ENCODE measurements around the gene CLEC10A.

CLEC10A gene, protein sequence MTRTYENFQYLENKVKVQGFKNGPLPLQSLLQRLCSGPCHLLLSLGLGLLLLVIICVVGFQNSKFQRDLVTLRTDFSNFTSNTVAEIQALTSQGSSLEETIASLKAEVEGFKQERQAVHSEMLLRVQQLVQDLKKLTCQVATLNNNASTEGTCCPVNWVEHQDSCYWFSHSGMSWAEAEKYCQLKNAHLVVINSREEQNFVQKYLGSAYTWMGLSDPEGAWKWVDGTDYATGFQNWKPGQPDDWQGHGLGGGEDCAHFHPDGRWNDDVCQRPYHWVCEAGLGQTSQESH

DNA sequence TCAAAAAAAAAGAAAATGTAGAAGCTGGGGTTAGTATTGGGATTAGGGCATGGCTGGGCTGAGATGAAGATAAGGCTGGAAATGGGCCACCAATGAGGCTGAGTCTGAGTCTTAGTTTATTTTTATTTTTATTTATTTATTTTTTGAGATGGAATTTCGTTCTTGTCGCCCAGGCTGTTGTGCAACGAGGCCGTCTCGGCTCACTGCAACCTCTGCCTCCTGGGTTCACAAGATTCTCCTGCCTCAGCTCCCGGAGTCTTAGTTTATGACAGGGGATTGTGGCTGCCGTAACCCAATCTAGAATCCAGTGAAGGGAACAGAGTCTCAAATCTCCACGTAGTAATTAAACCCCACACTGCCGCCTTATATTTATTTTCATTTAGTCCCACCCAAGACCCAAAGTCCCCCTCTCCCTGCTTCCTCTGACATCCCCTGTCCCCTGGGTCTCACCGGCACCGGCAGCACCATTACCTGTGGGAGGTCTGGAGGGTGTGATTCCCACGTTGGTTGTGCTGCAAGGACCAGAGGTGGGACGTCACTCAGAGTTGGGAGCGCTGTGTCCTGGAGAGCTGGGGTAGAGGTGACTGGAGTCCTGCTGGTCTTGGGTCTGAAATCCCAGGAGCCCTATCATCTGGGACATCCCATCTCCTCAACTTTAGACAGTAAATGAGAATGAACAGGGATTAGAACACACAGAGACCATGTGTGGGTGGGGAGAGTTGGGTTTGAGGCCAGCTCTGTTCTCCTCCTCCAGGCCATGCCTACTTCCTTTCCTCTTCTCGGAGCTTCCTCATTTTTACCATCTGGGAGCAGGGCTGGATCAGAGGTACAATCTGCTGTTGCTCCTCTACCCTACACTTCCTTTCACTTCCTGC is at the start of gene CLEC10A:
Gene CLEC10A, minus strand, starts transcription at position 671 of the 875 bp plus-strand sequence. CDS start 1,439 bp downstream, outside the sequence.
- no peak for TF ChIP-seq GATA3 (IDR thresholded peaks at IDR 0.05; ENCODE audit: low read depth, low read length)
- TF ChIP-seq GATA2 (IDR thresholded peaks at IDR 0.05; ENCODE audit: low read depth, low read length), result no peak

DNA sequence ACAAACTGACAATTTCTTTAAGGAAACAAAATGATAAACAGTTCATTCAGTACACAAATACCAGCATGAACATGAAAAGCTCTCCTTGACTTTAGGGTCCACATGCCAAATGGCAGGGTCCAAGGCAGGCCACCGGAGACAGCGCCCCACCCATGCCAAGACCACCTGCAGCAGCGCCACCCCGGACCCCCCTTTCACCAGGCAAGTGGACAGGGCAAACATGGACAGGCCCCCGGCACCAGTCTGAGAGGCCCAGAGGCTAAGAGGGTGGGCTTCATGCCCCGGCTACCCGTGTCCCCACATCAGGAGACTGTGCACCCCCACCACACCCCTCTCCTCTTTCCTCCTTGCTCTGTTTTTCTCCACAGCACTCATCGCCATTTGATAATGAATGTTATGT is 49.3 kb upstream of the CLEC10A start:
- TF ChIP-seq GATA2 (IDR thresholded peaks at IDR 0.05; ENCODE audit: low read depth, low read length), result no peak
- TF ChIP-seq GATA3 (IDR thresholded peaks at IDR 0.05; ENCODE audit: low read depth, low read length), result no peak

DNA sequence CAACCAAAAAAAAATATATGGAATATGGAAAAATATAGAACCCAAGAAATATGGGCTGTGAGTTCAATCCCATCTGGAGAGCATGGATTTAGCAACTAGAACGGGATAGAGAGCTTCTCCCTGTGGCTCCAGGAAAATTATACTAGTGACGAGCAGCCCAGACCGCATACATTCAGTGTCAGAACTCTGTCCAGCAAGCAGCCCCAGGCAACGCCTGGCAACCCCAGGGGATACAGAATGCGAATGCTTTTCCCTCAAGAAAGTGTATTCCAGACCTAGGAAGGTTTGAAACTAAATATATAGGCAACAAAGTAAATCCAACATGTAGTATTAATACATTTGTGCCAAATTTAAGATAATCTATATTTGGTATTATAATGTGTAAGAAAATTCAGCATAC is 48.1 kb upstream of the CLEC10A start:
- TF ChIP-seq GATA2 (IDR thresholded peaks at IDR 0.05; ENCODE audit: low read depth, low read length), result no peak
- no peak for TF ChIP-seq GATA3 (IDR thresholded peaks at IDR 0.05; ENCODE audit: low read depth, low read length)

DNA sequence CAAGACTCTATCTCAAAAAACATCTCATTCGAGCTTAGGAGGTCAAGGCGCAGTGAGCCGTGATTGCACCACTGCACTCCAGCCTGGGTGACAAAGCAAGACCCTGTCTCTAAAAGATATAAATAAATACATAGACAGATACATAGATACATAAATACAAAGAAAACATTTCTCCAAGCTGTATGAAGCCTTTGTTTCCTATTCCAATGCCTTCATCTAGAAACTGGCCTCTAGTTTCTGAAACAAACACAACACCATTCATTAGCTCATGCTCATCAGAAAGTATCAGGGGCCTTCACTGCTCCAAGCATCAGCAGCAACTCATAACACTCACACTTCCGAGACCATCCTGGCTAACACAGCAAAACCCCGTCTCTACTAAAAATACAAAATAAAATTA is 44.9 kb upstream of the CLEC10A start:
- no peak for TF ChIP-seq GATA3 (IDR thresholded peaks at IDR 0.05; ENCODE audit: low read depth, low read length)
- no peak for TF ChIP-seq GATA2 (IDR thresholded peaks at IDR 0.05; ENCODE audit: low read depth, low read length)

DNA sequence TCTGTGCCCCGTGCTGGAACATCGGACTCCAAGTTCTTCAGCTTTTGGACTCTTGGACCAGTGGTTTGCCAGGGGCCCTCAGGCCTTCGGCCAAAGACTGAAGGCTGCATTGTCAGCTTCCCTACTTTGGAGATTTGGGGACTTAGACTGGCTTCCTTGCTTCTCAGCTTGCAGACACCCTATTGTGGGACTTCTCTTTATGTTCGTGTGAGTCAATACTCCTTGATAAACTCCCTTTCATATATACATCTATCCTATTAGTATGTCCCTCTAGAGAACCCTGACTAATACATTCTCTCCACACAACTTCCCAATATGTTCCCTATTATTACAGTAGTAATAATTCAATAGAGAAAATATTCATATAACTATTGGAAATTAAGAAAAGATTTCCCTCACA is 43.8 kb upstream of the CLEC10A start:
- TF ChIP-seq GATA3 (IDR thresholded peaks at IDR 0.05; ENCODE audit: low read depth, low read length) (no peak), GATA2 (IDR thresholded peaks at IDR 0.05; ENCODE audit: low read depth, low read length) (no peak)

DNA sequence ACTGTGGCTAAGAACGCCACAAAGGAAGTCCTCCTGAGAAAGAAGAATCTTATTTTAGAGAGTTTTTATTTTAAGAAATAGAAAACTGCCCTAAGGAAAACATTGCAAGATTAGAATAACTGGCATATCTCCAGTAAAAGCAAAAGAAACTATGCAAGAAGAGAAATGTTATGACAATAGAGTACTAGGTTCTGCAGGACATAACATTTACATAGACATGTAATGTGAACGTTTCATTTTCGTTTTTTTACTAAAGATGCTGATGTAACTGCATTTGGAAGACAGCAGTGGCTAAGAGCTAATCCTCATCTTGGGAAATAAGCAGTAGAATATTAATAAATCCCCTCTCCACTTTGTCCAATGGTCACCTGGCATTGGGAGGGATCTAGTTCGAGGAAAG is 42.3 kb upstream of the CLEC10A start:
- TF ChIP-seq GATA2 (IDR thresholded peaks at IDR 0.05; ENCODE audit: low read depth, low read length) (no peak), GATA3 (IDR thresholded peaks at IDR 0.05; ENCODE audit: low read depth, low read length) (no peak)

DNA sequence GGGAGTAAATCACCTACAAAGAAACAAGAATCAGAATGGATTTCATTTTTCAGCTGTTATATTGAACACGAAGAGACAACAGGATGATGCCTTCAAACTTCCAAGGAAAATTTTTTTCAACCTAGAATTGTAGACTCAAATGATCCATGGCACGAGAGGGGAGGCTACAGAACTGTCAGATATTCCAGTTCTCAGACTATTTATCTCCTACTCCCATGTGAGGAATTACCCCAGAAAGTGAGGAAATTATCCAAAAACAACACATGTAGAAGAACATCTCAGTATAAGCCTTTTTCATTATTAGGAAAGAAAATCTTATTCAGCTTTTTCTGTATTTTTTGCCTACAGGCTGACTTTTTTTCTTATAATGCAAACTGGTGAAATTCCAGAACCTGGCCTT is 40.1 kb upstream of the CLEC10A start:
- no peak for TF ChIP-seq GATA3 (IDR thresholded peaks at IDR 0.05; ENCODE audit: low read depth, low read length)
- no peak for TF ChIP-seq GATA2 (IDR thresholded peaks at IDR 0.05; ENCODE audit: low read depth, low read length)

DNA sequence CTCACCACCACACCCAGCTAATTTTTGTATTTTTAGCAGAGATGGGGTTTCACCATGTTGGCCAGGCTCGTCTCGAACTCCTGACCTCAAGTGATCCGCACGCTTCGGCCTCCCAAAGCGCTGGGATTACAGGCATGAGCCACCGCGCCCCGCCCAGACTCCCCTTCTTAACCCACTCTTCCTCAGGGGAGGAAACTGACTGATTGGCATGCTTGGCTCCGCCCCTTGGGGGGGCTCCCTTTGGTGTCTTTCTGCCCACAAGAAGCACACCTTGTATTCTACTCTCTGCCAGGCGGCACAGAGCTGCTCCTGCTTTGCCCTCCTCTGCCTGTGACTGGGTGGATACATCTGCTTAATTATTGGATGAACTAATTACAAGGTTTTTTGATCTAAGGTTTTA is 39.3 kb upstream of the CLEC10A start:
- TF ChIP-seq GATA2 (IDR thresholded peaks at IDR 0.05; ENCODE audit: low read depth, low read length) (no peak), GATA3 (IDR thresholded peaks at IDR 0.05; ENCODE audit: low read depth, low read length) (no peak)

DNA sequence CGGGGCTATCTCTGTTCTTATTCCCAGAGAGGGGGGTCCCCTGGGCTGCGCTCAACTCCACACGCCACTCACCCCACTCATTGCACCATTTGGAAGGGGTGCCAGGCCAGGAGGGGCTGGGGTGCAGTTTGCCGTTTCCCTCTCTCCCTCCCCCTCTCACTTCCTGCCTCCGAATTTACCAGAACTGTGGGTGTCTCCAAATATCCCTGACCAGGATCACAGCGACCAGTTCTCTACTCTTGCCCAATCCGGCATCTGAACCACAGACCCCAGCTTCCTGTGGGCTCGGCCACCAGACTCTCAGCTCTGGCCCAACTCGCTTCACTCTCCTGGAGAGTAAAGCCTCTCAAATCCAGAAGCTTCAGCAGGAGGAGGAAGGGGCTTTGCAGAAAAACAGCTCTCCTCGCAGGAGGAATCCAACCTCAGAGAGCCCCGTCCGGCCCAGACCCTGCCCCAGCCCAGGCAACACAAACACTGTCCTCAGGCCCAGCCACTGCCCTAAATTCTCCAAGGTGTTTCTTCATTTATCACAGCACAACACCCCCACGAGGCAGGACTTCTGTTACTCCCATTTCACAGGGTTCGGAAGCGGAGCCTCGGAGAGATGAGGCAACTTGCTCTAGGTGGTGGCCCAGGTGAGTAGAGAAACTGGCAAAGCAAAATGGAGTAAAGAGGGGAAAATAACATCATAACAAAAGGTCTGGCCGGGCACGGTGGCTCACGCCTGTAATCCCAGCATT is 35.0 kb upstream of the CLEC10A start:
- no peak for TF ChIP-seq GATA2 (IDR thresholded peaks at IDR 0.05; ENCODE audit: low read depth, low read length)
- TF ChIP-seq GATA3 (IDR thresholded peaks at IDR 0.05; ENCODE audit: low read depth, low read length), result no peak

DNA sequence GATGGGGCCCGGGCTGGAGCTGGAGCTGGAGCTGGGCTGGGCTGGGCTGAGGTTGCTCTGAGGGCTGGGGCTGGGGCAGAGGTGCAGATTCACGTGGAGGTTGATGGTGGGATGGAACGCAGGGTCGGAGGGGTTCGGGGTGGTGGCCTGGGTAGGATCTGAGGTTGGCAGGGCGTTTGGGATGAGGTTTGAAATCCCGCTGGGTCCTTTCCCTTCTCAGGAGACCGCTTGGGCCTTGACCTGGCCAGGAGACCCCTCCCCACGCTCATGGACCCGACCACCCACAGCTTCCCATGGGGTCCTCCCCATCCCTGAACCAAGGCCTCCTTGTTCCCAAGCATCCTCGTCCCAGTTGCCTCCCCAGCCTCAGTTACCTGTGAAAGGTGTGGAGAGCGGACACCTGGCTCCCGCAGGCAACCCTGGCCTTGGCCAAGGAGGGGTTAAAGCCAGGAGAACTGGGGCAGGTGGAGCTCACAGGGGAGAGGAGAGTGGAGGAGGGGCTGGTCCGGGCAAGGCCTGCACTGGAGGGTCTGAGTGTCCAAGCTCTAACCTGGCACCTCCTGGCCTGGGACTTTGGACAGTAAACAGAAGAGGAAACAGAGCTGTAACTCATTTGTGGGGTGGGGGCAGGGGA is 34.3 kb upstream of the CLEC10A start, which contains the start of gene ASGR2:
Gene ASGR2, minus strand, starts transcription at position 582 of the 634 bp plus-strand sequence. CDS start 582 bp downstream, outside the sequence.
- TF ChIP-seq GATA3 (IDR thresholded peaks at IDR 0.05; ENCODE audit: low read depth, low read length) (no peak), GATA2 (IDR thresholded peaks at IDR 0.05; ENCODE audit: low read depth, low read length) (no peak)

DNA sequence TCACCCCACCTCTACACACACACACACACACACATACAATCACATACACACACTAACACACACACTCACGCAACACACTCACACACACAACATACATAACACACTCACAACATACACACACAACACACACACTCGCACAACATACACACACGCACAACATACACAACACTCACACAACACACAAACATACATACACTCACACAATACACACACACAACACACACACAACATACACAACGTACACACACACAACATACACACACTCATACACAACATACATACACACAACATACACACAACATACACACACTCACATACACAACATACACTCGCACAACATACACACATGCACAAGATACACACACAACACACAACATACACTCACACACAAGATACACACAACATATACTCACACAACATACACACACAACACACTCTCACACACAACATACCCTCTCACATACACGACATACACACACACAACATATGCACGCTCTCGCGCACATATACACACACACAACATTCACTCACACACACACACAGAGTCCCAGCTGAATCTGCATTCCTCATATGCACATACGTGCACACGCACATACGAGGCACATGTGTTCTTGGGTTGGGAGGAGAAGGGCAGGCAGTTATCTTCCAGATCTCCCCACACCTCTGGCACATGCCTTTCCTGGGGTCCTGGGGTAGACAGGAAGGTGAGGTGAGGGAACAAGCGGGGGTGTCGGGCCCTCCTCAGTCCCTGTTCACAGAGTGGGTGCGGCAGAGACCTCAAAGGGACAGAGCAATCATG is 33.4 kb upstream of the CLEC10A start:
- TF ChIP-seq GATA3 (IDR thresholded peaks at IDR 0.05; ENCODE audit: low read depth, low read length) (no peak), GATA2 (IDR thresholded peaks at IDR 0.05; ENCODE audit: low read depth, low read length) (no peak)

DNA sequence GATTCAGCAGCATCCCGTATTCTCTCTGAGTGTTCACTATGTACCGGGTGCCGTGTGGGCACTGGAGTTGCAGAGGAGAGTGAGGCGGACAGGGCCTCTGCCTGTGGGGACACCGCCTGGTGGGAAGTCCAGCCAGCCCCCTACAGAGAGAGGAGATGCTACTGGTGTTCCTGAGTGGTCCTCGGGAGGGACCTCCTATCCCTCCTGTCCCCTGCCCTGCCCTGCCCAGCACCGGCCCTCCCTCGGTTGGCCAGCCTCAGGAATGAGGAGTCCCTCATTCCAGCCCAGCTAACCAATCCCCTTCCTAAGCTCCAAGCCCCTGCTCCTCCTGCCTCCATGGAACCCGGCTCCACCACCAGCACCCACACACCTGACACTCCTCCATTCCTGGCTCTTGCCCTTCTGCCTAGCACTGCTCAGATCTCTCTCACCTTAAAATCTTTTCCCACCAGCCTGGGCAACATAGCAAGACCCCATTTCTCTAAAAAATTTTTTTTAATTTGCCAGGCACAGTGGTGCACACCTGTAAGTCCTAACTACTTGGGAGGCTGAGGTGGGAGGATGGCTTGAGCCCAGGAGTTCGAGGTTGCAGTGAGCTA is 32.6 kb upstream of the CLEC10A start:
- TF ChIP-seq GATA3 (IDR thresholded peaks at IDR 0.05; ENCODE audit: low read depth, low read length), result no peak
- TF ChIP-seq GATA2 (IDR thresholded peaks at IDR 0.05; ENCODE audit: low read depth, low read length), result no peak

Data from SH-SY5Y (cell line).